GM21723 (cell line): ENCODE results near the gene HNRNPA0.
"Not testable (repeated sequence)": the region's sequence is repeated elsewhere in the genome, so short reads cannot be mapped to it uniquely, and the experiment has no call there.

Experiments used
- ATAC-seq: cut with Tn5 transposase; IDR thresholded peaks from one replicate; pipeline ENCODE4 v1.9.1; 2021; ENCODE audit warnings: mild to moderate bottlenecking, moderate library complexity; ENCODE audit not compliant: unreplicated experiment

Gene HNRNPA0

DNA sequence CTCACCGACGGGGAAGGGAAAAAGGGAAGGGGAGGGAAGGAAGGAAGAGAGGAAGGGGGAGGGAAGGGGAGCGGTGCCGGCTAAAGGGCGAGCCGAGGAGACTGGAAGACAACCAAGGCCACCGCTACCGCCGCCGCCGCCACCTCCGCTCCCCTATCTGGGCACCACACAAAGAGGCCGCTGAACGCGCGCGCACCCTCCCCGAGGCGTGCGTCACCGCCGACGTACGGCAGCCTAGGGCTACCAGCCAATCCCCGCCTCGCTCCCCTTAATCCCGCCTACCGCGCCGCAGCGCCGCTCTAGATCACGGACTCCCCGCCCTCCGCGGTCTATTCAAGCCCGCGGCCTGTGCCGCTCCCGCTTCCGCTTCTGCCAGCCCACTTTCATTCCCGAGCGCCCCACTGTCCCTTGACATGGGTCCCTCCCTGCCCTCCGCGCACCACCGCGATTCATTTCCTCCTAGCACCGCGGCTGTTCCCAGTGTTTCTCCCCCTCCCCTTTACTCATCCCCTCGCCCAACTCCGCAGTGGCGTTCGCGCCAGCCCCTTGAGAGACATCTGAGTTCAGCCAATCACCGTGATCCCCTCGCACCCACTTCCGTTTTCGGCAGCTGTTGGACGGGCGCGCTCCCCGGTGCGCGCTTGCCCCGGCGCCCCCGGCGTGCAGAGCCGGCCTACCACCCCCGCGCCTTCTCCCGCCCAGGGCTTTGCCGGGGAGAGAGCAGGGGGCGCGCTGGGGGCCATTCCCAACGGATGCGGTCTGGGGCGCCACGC, at the start of gene HNRNPA0:
Gene HNRNPA0 (minus strand): TSS at position 176 of the 773 bp plus-strand sequence. CDS start 297 bp downstream, outside the sequence.
- peak; percentile 80 for ATAC-seq

DNA sequence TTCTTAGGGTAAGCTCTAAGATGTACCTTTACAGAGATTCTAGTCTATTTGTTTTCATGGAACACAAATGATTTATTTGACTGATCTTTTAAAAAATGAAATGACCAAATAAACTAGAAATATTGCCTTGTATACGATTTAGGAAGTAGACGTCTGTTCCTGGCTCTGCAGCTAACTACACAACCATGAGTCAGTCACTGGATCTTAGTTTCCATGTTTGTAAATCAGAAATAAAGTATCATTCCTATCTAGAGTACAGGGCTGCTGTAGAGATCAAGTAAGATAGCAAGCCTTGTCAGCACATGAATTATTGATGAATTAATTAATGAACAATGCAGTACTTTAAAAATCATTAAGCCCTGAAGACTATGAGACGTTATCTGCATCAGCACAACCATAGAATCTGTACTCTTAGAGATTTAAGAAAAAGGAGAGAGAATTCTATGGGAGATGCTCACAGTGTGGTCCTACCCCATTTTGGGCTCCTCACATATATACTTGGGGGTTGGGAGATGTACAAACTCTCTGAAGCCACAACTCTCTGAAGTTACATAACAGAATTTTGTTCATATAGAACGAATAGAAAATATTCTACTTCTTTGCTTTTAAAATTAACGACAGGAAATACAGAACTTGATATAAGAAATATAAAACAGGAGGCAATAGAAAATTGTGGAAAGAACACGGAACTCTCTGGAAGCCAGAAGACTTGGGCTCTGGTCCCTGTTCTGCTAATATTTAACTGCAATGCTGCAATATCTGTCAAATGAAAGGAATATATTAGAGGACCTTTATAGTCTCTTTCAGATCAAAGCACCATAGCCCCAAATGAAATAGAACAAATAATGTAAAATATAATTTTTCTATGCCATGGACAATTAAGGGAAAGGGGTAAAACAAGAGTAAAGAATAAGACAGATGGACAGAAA, 48.4 kb upstream of the HNRNPA0 start:
- ATAC-seq: no peak

DNA sequence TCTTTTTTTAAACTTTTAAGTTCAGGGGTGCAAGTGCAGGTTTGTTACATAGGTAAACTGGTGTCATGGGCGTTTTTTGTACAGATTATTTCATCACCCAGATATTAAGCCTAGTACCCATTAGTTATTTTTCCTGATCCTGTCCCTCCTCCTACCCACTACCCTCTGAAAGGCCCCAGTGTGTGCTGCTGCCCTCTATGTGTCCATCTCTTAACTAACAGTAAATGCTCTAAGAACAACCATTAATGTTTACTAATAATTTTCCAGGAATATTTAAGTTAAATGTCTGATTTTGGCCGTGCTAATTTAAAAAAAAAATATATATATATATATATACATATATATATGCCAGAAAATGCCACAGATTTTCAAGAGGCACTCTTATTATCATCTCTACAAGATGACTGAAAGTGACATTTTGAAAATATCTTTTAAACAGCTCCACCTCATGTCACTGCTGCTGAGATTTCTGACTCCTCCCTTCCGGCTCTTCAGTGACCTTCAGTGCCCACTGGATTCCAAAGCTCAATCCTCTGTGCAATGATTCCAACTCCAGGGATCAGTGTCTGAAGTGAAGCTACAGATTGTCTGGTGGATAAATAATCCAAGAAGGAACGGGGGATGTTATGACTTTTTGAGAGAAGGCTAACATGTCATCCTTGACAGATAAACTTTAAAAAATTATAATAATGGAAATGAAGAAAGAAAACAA, 46.7 kb upstream of the HNRNPA0 start:
- no peak for ATAC-seq

DNA sequence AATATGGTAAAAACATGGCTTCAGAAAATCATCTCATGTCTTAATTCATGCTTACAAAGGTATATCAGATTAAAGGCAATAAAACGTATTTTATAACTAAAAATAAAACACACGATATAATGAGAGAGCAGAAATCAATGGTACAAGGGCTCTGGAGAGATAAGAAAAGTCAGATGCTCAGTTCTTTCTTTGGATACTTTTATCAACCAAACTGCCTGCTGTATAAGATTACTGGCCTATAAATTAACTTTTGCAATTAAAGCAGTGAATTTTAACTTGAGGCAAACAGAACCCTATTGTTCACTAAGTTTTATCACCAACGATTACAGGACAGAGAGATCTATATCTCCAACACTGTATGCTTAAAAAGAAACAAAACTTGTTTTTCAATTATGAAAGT, 42.1 kb upstream of the HNRNPA0 start:
- ATAC-seq: no peak

DNA sequence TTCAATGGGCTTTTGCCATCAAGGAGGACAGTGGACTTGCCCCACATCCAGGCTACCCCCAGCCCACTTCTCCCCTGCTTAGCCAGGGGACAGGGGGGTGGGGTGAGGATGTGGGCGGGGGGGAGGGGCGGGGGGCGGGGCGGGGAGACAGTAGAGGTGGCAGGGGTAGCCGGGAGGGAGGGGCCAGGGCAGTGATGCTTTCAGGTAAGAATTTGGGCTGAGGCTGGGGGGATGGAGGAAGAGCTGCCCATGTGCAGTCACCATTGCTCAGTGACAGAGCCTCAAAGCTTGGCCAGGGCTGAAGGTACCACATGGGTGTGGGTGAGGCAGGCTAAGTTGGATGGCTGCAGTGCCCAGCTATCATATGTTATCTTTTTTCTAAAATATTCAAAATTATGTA, 40.7 kb upstream of the HNRNPA0 start:
- no peak for ATAC-seq

DNA sequence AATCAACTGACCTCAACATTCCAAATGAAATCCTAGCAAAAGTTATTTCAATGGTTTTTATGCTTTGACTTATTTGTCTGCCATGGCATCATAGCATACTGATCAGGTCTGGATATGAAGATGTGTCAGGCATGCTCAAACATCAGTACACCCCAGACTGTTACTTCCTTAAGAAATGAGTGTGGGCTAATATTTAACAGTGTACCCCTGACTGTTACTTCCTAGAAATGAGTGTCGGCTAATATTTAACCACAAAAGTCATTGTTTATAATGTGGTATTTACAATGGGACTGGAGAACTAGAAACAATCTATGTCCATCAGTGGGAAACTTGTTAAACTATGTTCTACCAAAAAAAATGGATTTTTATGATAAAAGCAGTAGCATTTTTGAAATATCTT, 38.1 kb upstream of the HNRNPA0 start:
- ATAC-seq: no peak

DNA sequence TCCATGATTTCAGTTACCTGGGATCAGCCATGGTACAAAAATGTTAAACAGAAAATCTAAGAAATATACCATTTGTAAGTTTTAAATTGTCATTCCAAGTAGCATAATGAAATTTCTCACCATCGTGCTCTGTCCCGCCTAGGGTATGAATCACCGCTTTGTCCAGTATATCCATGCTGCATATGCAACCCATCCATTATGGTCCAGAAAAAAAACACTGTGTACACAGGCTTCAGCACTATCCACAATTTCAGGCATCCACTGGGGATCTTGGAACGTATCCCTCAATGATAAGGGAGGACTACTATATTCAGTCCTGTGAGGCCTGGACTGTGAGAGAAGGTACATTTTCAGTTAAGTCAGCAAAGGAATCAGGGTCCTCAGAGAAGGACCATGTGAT, 37.6 kb upstream of the HNRNPA0 start:
- no peak for ATAC-seq

DNA sequence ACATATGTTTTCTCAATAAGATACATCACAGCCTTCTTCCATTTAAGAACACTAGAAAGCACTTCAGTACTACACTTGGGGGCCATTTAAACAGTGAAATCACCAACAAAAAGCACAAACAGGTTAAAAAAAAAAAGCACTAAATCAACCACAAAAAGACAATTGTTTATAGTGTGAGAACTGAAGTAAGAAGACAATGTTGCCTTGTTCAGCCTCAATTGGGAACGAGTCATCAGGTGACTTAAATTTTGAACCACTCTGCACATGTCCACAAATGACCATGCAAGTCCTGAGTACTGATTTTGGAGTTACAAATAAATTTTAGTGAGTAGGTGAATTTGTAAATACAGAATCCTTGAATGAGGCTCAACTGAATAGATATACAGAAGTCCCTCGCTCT, 37.2 kb upstream of the HNRNPA0 start:
- ATAC-seq: no peak

DNA sequence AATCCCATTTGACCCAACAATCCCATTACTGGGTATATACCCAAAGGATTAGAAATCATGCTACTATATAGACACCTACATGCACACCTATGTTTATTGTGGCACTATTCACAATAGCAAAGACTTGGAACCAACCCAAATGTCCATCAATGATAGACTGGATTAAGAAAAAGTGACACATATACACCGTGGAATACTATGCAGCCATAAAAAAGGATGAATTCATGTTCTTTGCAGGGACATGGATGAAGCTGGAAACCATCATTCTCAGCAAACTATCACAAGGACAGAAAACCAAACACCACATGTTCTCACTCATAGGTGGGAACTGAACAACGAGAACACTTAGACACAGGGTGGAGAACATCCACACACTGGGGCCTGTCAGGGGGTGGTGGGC, 34.4 kb upstream of the HNRNPA0 start:
- not testable (repeated sequence) for ATAC-seq

DNA sequence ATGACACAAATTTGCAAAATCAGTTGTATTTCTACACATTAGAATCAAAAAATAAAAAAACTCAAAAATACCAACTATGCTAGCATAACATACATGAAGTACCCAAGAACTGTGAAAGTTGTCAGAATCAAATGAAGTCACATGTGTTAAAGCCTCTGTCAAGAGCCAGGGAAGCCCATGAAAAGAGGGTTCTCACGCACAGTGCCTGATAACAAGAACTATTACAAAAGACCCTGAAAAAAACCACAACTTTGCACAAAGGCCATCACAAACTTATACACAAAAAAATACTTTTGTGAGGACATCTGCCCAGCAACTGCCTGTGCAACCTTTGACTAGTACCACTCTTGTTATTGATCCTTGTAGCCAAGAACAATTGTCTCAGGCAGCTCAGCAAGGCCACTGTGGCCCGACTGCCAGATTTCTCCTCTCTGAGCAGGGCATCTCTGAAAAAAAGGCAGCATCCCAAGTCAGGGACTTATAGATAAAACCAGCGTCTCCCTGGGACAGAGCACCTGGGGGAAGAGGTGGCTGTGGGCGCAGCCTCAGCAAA, 28.9 kb upstream of the HNRNPA0 start:
- no peak for ATAC-seq

DNA sequence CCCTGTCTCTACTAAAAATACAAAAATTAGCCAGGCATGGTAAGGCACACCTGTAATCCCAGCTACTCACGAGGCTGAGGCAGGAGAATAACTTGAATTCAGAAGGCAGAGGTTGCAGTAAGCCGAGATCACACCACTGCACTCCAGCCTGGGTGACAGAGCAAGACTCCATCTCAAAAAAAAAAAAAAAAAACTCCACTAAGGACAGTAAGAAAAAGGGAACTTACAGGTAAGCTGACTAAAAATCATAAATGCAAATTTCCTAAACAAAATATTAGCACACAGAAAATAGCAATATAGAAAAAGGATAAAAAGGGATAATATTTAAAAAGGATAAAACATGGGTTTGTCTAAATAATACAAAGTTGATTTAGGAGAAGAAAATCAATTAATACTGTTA, 27.9 kb upstream of the HNRNPA0 start:
- no peak for ATAC-seq

DNA sequence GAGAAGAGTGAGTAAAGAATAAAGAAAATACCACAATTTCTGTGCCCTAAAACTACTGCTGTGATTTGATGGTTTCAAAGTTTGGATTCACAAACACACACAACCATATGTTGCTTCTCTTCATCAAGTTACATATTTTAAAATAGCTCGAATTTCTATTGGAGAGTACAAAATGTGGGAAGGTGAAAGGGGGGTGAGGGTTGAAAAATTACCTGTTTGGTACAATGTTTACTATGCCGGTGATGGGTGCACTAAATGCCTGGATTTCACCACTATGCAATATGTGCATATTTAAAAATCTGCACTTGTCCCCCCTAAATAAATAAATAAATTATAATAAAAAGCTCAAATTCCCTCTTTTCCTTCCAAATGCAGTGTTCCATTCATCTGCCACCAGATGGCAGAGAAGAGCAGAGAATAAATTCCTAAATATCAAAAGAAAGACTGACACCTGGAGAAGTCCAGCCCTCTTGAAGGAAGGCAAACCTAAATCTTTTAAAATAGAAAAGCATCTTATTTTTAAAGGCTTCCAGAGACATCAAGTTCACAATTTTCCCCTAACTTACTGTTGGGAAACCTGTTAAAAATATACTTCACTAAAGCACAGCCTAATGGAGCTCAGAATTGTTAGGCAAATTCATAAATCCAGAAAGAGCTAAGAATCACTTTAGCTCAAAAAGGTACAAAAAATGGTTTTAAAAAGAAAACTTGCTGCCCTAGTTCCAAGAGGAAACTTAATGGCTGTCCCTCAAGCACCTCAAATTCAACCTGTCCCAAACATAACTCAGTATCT, 24.8 kb upstream of the HNRNPA0 start:
- ATAC-seq: no peak

DNA sequence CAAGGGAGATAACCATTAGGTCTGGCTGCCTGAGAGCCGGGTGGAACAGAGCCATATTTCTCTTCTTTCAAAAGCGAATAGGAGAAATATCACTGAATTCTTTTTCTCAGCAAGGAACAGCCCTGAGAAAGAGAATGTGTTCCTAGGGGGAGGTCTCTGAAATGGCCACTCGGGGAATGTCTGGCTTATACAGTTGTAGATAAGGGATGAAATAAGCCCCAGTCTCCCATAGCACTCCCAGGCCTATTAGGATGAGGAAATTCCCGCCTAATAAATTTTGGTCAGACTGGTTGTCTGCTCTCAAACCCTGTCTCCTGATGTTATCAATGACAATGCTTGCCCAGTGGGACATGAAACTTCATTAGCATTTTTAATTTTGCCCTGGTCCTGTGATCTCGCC, 13.8 kb upstream of the HNRNPA0 start:
- ATAC-seq: not testable (repeated sequence)

DNA sequence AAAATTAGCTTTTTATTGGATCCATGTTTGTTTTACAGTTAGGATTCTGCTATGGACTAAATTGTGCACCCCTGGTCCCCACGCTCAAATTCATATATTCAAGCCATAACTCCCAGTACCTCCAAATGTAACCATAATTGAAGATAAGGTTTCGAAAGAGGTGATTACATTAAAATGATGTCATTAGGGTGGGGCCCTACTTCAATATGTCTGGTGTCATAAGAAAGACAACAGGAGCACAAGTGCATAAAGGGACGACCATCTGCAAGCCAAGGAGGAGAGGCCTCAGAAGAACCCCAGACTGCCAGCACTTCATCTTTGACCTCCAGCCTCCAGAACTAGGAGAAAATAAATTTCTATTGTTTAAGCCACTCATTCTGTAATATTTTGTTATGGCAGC, 7.4 kb upstream of the HNRNPA0 start:
- no peak for ATAC-seq

DNA sequence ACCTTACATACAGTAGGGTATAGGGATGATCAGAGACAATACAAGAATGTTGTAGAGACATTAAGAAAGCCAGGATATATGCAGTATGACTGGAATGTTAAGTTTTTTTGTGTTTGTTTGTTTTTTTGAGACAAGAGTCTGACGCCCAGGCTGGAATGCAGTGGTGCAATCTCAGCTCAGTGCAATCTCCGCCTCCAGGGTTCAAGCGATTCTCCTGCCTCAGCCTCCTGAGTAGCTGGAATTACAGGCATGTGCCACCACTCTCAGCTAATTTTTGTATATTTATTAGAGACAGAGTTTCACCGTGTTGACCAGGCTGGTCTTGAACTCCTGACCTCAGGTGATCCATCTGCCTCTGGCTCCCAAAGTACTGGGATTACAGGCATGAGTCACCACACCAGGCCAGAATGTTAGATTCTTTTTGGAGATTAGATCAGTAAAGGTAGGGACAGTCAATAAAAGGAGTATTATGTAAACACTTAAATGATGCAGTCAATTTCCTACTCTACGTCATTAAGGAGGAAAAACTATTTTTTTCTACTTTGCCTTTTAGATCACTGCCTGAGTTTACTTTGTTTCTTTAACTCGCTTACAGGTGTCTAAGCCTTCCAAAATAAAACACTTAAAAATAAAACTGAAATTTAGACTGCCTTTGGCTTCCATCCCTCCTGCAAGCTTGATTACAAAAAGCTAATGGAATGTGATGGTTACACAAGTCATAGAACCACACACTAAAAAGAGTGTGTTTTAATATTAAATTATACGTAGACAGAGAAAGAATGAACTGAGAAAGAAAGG, 6.8 kb upstream of the HNRNPA0 start:
- no peak for ATAC-seq

DNA sequence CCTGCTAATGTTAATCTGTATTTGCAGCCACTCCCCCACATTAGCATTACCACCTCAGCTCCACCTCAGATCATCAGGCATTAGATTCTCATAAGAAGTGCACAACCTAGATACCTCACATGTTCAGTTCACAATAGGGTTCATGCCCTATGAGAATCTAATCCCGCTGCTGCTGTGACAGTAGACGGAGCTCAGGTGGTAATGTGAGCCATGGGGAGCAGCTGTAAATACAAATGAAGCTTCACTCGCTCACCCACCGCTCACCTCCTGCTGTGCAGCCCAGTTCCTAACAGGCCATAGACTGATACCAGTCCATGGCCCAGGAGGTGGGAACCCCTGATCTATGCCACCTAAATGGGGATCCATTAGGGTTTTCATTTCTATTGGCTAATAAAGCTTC, 6.1 kb upstream of the HNRNPA0 start:
- ATAC-seq: no peak

DNA sequence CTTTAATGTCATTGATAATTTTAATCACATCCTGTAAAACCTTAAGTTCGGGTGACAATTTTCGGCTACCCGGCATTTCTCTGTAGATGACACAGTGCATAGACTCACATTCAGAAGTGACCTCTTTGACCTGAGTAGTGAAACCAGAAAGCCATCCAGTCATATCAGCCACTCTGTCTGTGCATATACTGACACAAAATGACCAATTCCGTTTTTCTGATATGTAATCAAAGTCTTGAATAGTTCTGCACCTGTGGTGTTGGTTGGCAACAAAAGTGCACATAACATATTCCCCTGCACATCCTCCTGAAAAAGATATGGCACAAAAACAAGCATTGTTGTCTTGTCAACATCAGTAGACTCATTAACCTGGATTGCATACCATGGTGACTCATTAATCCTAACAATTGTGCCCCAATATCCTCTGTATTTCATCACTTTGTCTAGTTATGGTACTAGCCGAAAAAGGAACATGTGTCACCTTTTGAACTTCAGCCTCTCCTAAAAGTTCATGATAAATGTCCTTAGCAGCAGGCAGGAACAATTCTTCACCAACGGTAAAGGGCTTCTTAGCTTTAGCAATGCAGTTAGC, 4.6 kb upstream of the HNRNPA0 start:
- no peak for ATAC-seq

DNA sequence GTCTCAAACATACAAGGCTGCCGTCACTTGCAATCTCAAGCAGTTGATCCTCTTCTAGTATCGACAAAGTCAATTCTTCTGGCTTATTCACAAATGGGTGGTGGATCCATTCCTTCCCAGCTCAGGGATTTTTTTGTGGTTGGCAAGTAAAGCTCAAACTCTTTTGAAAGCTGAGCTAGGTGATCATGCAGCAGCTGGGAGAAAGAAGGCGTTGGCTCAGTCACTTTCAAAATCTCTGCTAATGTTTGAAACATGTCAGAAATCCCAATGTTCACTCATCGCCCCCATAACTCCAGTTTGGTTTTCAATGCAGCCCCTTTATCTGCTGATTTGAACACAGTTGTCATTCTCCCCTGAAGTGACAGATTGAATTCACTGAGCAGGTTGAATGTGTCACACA, 4.0 kb upstream of the HNRNPA0 start:
- ATAC-seq: no peak

DNA sequence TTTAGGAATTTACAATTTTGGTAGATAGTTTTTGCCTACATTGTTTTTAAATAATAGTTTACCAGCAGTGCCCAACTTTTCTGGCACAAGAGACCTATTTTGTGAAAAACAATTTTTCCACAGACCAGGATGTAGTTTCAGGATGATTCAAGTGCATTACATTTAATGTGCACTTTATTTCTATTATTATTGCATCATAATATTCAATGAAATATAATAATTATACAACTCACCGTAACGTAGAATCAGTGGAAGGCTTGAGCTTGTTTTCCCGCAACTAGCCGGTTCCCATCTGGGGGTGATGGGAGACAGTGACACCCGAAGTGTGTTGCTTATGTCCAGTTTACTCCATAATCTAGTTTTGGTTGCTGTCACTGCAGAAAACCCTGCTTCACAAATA, 3.5 kb upstream of the HNRNPA0 start:
- no peak for ATAC-seq
